ENCODE data around the gene FARS2.

DNA sequence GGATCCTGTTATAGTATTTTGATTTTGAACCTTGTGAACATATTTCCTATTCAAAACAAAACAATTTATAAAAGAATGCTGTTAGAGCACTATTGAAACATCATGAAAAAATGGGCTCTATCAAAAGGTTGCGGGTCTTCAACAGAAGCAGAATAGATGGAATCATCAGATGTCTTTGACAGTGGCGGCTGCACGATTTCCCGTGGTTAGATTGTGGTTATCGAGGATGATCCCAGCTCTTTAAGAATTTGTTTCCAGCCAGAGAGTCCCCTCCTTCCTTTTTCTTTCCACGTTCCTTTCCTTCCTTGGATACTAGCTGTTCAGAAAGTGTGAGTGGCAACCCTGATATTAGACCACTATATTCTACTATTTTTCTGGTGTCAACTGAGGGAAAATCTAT is 163.4 kb downstream of the FARS2 start:
- TF ChIP-seq POLR2A (IDR thresholded peaks at IDR 0.05) = no peak
- TF ChIP-seq, protein P1, sequence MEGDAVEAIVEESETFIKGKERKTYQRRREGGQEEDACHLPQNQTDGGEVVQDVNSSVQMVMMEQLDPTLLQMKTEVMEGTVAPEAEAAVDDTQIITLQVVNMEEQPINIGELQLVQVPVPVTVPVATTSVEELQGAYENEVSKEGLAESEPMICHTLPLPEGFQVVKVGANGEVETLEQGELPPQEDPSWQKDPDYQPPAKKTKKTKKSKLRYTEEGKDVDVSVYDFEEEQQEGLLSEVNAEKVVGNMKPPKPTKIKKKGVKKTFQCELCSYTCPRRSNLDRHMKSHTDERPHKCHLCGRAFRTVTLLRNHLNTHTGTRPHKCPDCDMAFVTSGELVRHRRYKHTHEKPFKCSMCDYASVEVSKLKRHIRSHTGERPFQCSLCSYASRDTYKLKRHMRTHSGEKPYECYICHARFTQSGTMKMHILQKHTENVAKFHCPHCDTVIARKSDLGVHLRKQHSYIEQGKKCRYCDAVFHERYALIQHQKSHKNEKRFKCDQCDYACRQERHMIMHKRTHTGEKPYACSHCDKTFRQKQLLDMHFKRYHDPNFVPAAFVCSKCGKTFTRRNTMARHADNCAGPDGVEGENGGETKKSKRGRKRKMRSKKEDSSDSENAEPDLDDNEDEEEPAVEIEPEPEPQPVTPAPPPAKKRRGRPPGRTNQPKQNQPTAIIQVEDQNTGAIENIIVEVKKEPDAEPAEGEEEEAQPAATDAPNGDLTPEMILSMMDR (IDR thresholded peaks at IDR 0.05) = no peak

Measured in vagina (tissue), 2 donors.